OCI-LY3 (cell line): ENCODE measurements around the gene CRIM1.

ENCODE experiments used
- CTCF ChIP-seq: fragments of 200-600, 300-600 bp; sonication (generic); IDR thresholded peaks from 2 replicates; pipeline ENCODE4 v1.5.1; 2014; ENCODE audit warnings: antibody characterized with exemption, low read length, low read depth
- EZH2phosphoT487 ChIP-seq: fragments of 200-600 bp; shearing (Covaris generic); IDR thresholded peaks from 2 replicates; pipeline ENCODE4 v1.6.1; 2018; ENCODE audit warnings: antibody characterized with exemption, mixed run types, low read depth

- peak; percentile 25 for TF ChIP-seq CTCF
- no peak for TF ChIP-seq EZH2phosphoT487
Observed at GRCh38 chr2:36545871-36546416, 190.4 kb downstream of the CRIM1 start.
